Measurements from ENCODE around the gene SPART.

The SPART gene

GRCh38 chr13:36363366-36363863, 17.2 kb upstream of the SPART start:
- TF ChIP-seq CTCF (IDR thresholded peaks at IDR 0.05; ENCODE audit: insufficient read depth, low read length, poor library complexity, severe bottlenecking): no peak
- DNase-seq (ENCODE audit: extremely low read depth, insufficient read length): no peak
- H3K36me3 ChIP-seq (ENCODE audit: control insufficient read depth, insufficient read depth, low read length): no peaks in the 10 kb centered on the region
- no peaks in the 10 kb centered on the region for H3K27me3 ChIP-seq (replicated peaks; ENCODE audit: control insufficient read depth, insufficient read depth, low read length)
- H3K4me3 ChIP-seq (replicated peaks; ENCODE audit: low read depth, low read length): no peak overlapping the region

- H3K36me3 ChIP-seq (ENCODE audit: control insufficient read depth, insufficient read depth, low read length): no peaks in the 10 kb centered on the region
- no peak for TF ChIP-seq CTCF (IDR thresholded peaks at IDR 0.05; ENCODE audit: insufficient read depth, low read length, poor library complexity, severe bottlenecking)
- no peak for DNase-seq (ENCODE audit: extremely low read depth, insufficient read length)
- H3K4me3 ChIP-seq (replicated peaks; ENCODE audit: low read depth, low read length): no peak overlapping the region
- H3K27me3 ChIP-seq (replicated peaks; ENCODE audit: control insufficient read depth, insufficient read depth, low read length): no peaks in the 10 kb centered on the region
These were observed 16.7 kb upstream of the SPART start for GRCh38 chr13:36362914-36363313.

- no peak for DNase-seq (ENCODE audit: extremely low read depth, insufficient read length)
- no peaks in the 10 kb centered on the region for H3K27me3 ChIP-seq (replicated peaks; ENCODE audit: control insufficient read depth, insufficient read depth, low read length)
- TF ChIP-seq CTCF (IDR thresholded peaks at IDR 0.05; ENCODE audit: insufficient read depth, low read length, poor library complexity, severe bottlenecking): no peak
These were observed 16.1 kb upstream of the SPART start for GRCh38 chr13:36362251-36362650.

GRCh38 chr13:36360903-36361302, 14.7 kb upstream of the SPART start:
- Histone ChIP-seq H3K27me3 (replicated peaks; ENCODE audit: control insufficient read depth, insufficient read depth, low read length) (no peaks in the 10 kb centered on the region), H3K4me3 (replicated peaks; ENCODE audit: low read depth, low read length) (no peak overlapping the region), H3K36me3 (ENCODE audit: control insufficient read depth, insufficient read depth, low read length) (no peaks in the 10 kb centered on the region)
- TF ChIP-seq CTCF (IDR thresholded peaks at IDR 0.05; ENCODE audit: insufficient read depth, low read length, poor library complexity, severe bottlenecking): no peak
- DNase-seq (ENCODE audit: extremely low read depth, insufficient read length): no peak

More at GRCh38 chr13:36362251-36362650, 16.1 kb upstream of the SPART start:
- Histone ChIP-seq H3K4me3 (replicated peaks; ENCODE audit: low read depth, low read length) (no peak overlapping the region), H3K36me3 (ENCODE audit: control insufficient read depth, insufficient read depth, low read length) (no peaks in the 10 kb centered on the region)

- no peak for DNase-seq (ENCODE audit: extremely low read depth, insufficient read length)
- no peaks in the 10 kb centered on the region for H3K36me3 ChIP-seq (ENCODE audit: control insufficient read depth, insufficient read depth, low read length)
- TF ChIP-seq CTCF (IDR thresholded peaks at IDR 0.05; ENCODE audit: insufficient read depth, low read length, poor library complexity, severe bottlenecking): no peak
- H3K27me3 ChIP-seq (replicated peaks; ENCODE audit: control insufficient read depth, insufficient read depth, low read length): no peaks in the 10 kb centered on the region
- no peak overlapping the region for H3K4me3 ChIP-seq (replicated peaks; ENCODE audit: low read depth, low read length)
These were observed 13.2 kb upstream of the SPART start for GRCh38 chr13:36359301-36359950.
